ENCODE measurements around the gene ATP1A2. TPM values are rescaled to one million over a fixed set of nuclear protein-coding genes. Genes with fewer than 3 reads are reported as not detected.

ATP1A2 gene
- total RNA-seq, 3 donors from 2014 or later (not counting 1 experiment from before 2014, with no cell fraction given), result not detected

DNA sequence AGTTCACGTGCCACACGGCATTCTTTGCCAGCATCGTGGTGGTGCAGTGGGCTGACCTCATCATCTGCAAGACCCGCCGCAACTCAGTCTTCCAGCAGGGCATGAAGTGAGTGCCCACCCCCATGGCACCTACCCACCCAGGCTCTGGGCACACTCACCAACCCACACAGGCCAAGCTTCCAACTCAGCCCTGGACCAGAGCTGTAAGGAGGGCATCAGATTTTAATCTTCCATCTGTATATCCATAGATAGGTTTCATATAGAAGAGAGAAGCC lies 21.3 kb downstream of the ATP1A2 start:
- peaks cover 11 to 29% of the 10 kb centered on the region in 2 donors for H3K27me3 Mint-ChIP-seq (ENCODE audit: low read depth in 2 of 2)
- H3K27ac Mint-ChIP-seq, result no peak overlapping the region
- no peaks in the 10 kb centered on the region for H3K4me1 Mint-ChIP-seq
- Histone ChIP-seq H3K4me1 (ENCODE audit: control insufficient read depth, insufficient read depth, low read length) (no peaks in the 10 kb centered on the region), H3K36me3 (ENCODE audit: control insufficient read depth, insufficient read depth, low read length) (no peaks in the 10 kb centered on the region), H3K4me3 (ENCODE audit: low read length) (no peak overlapping the region), H3K9me3 (ENCODE audit: control insufficient read depth, insufficient read depth, low read length) (no peaks in the 10 kb centered on the region), H3K27ac (ENCODE audit: low read length) (no peak overlapping the region), H3K27me3 (ENCODE audit: control insufficient read depth, insufficient read depth, low read length) (no peaks in the 10 kb centered on the region)
- intact Hi-C loops (cut with micrococcal nuclease), result no loop called here
- no peak for ATAC-seq
- DNase-seq, result no peak
- no peak overlapping the region for H3K4me3 Mint-ChIP-seq
- WGBS (ENCODE audit: insufficient coverage), result 89% methylated on average over 5 of the region's 5 CpGs
- TF ChIP-seq, protein P1, sequence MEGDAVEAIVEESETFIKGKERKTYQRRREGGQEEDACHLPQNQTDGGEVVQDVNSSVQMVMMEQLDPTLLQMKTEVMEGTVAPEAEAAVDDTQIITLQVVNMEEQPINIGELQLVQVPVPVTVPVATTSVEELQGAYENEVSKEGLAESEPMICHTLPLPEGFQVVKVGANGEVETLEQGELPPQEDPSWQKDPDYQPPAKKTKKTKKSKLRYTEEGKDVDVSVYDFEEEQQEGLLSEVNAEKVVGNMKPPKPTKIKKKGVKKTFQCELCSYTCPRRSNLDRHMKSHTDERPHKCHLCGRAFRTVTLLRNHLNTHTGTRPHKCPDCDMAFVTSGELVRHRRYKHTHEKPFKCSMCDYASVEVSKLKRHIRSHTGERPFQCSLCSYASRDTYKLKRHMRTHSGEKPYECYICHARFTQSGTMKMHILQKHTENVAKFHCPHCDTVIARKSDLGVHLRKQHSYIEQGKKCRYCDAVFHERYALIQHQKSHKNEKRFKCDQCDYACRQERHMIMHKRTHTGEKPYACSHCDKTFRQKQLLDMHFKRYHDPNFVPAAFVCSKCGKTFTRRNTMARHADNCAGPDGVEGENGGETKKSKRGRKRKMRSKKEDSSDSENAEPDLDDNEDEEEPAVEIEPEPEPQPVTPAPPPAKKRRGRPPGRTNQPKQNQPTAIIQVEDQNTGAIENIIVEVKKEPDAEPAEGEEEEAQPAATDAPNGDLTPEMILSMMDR (IDR thresholded peaks at IDR 0.05), result no peak
- H3K36me3 Mint-ChIP-seq, result no peaks in the 10 kb centered on the region
- H3K9me3 Mint-ChIP-seq, result no peaks in the 10 kb centered on the region

DNA sequence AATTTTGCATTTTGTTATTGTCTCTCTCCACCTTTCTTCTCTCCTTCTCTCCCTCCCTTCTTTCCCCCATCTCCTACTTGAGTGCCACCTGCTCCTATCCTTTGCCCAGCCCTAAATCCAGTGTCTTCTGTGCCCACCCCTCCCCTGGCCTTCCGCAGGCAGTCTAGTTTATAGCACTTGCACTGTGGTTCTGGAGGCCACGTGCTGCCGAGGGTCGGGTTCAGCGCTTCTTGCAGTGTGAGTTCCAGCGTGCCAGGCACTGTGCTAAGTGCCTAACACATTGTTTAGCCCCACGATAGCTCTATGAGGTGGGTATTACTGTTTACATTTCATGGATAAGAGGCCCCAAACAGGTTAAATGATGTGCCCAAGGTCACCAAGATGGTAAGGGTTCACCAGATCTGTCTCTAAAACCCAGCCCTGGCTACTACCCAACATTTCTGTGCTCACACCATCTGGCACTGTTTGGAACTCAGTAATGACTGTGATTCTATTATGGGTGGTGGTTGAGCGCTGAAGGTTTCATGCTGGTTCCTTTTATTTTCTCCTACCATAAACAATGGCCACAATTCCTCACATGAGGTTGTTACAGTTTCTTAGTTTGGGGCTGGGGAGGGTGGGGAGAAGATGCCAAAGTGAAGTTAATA lies 21.8 kb downstream of the ATP1A2 start:
- DNase-seq (no peak), ATAC-seq (no peak)
- H3K36me3 Mint-ChIP-seq, result no peaks in the 10 kb centered on the region
- Histone ChIP-seq H3K4me1 (ENCODE audit: control insufficient read depth, insufficient read depth, low read length) (no peaks in the 10 kb centered on the region), H3K4me3 (ENCODE audit: low read length) (no peak overlapping the region), H3K9me3 (ENCODE audit: control insufficient read depth, insufficient read depth, low read length) (no peaks in the 10 kb centered on the region), H3K36me3 (ENCODE audit: control insufficient read depth, insufficient read depth, low read length) (no peaks in the 10 kb centered on the region), H3K27me3 (ENCODE audit: control insufficient read depth, insufficient read depth, low read length) (no peaks in the 10 kb centered on the region), H3K27ac (ENCODE audit: low read length) (no peak overlapping the region)
- H3K9me3 Mint-ChIP-seq, result no peaks in the 10 kb centered on the region
- H3K27ac Mint-ChIP-seq, result no peak overlapping the region
- 88% methylated on average over 7 of the region's 8 CpGs for whole genome bisulfite sequencing (ENCODE audit: insufficient coverage)
- H3K4me1 Mint-ChIP-seq, result no peaks in the 10 kb centered on the region
- no peak overlapping the region for H3K4me3 Mint-ChIP-seq
- TF ChIP-seq, protein P1 (IDR thresholded peaks at IDR 0.05), result no peak
- peaks cover 15 to 26% of the 10 kb centered on the region in 2 donors for H3K27me3 Mint-ChIP-seq (ENCODE audit: low read depth in 2 of 2)
- intact Hi-C loops (cut with micrococcal nuclease), result no loop called here

DNA sequence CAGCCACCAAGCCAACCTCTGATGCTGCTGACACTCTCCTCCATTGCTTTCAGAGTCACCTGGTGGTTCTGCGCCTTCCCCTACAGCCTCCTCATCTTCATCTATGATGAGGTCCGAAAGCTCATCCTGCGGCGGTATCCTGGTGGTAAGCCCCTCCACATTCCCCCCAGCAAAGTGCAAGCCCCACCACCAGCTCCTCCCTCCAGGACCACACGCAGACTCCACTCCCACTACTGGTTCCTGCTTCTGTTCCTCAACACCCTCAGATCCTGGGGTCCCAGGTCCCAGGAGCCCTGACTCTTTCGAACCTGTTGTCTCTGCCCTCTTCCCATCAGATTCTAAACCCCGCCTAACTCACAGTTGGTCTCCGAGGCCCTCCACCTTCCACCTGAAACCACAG lies 24.3 kb downstream of the ATP1A2 start:
- ATAC-seq (no peak), DNase-seq (no peak)

More for the DNA sequence above, 24.3 kb downstream of the ATP1A2 start:
- no peaks in the 10 kb centered on the region for H3K9me3 Mint-ChIP-seq
- no peak overlapping the region for H3K27ac ChIP-seq (ENCODE audit: low read length)
- no peaks in the 10 kb centered on the region for H3K9me3 ChIP-seq (ENCODE audit: control insufficient read depth, insufficient read depth, low read length)
- intact Hi-C loops (cut with micrococcal nuclease), result no loop called here
- H3K4me3 ChIP-seq (ENCODE audit: low read length), result no peak overlapping the region
- 91% methylated on average over 8 of the region's 8 CpGs for WGBS (ENCODE audit: insufficient coverage)
- H3K4me1 Mint-ChIP-seq, result no peaks in the 10 kb centered on the region
- peaks cover 20 to 33% of the 10 kb centered on the region in 2 donors for H3K27me3 Mint-ChIP-seq (ENCODE audit: low read depth in 2 of 2)
- H3K27ac Mint-ChIP-seq, result no peak overlapping the region
- H3K4me3 Mint-ChIP-seq, result no peak overlapping the region
- TF ChIP-seq, protein P1 (IDR thresholded peaks at IDR 0.05), result no peak
- no peaks in the 10 kb centered on the region for H3K36me3 Mint-ChIP-seq
- H3K27me3 ChIP-seq (ENCODE audit: control insufficient read depth, insufficient read depth, low read length), result no peaks in the 10 kb centered on the region
- H3K4me1 ChIP-seq (ENCODE audit: control insufficient read depth, insufficient read depth, low read length), result no peaks in the 10 kb centered on the region
- no peaks in the 10 kb centered on the region for H3K36me3 ChIP-seq (ENCODE audit: control insufficient read depth, insufficient read depth, low read length)
